Measurements from ENCODE around the gene SUPT3H. TPM values are rescaled to one million over a fixed set of nuclear protein-coding genes. Genes with fewer than 3 reads are reported as not detected.

The SUPT3H gene
- total RNA-seq, 1 donor from 2014 or later = 6.7 TPM

GRCh38 chr6:45002390-45003105 is 375.2 kb downstream of the SUPT3H start:
- Histone ChIP-seq H3K4me3 (no peak overlapping the region), H3K27ac (no peak overlapping the region), H3K27me3 (ENCODE audit: low read depth) (no peaks in the 10 kb centered on the region), H3K4me1 (no peaks in the 10 kb centered on the region), H3K9me3 (no peaks in the 10 kb centered on the region), H3K36me3 (no peaks in the 10 kb centered on the region)
- intact Hi-C loops (cut with DNase I) = no loop called here
- DNase-seq = no peak
- ATAC-seq = no peak
- no peak for TF ChIP-seq CTCF (IDR thresholded peaks at IDR 0.05)

GRCh38 chr6:45001663-45002062 is 376.1 kb downstream of the SUPT3H start:
- Histone ChIP-seq H3K4me3 (no peak overlapping the region), H3K27me3 (ENCODE audit: low read depth) (no peaks in the 10 kb centered on the region), H3K36me3 (no peaks in the 10 kb centered on the region), H3K27ac (no peak overlapping the region), H3K9me3 (no peaks in the 10 kb centered on the region), H3K4me1 (no peaks in the 10 kb centered on the region)
- intact Hi-C loops (cut with DNase I) = no loop called here
- TF ChIP-seq CTCF (IDR thresholded peaks at IDR 0.05) = no peak
- ATAC-seq (no peak), DNase-seq (no peak)

GRCh38 chr6:45000833-45001232 is 376.9 kb downstream of the SUPT3H start:
- no peaks in the 10 kb centered on the region for H3K4me1 ChIP-seq
- no peak overlapping the region for H3K4me3 ChIP-seq
- H3K9me3 ChIP-seq = no peaks in the 10 kb centered on the region
- H3K36me3 ChIP-seq = no peaks in the 10 kb centered on the region
- intact Hi-C loops (cut with DNase I) = no loop called here
- ATAC-seq (no peak), DNase-seq (no peak)
- H3K27me3 ChIP-seq (ENCODE audit: low read depth) = no peaks in the 10 kb centered on the region
- no peak overlapping the region for H3K27ac ChIP-seq
- no peak for TF ChIP-seq CTCF (IDR thresholded peaks at IDR 0.05)

GRCh38 chr6:44999066-44999465 is 378.7 kb downstream of the SUPT3H start:
- intact Hi-C loops (cut with DNase I) = no loop called here
- H3K4me1 ChIP-seq = no peaks in the 10 kb centered on the region
- H3K4me3 ChIP-seq = no peak overlapping the region
- H3K27ac ChIP-seq = no peak overlapping the region
- H3K36me3 ChIP-seq = no peaks in the 10 kb centered on the region
- no peak for DNase-seq
- H3K9me3 ChIP-seq = no peaks in the 10 kb centered on the region
- TF ChIP-seq CTCF (IDR thresholded peaks at IDR 0.05) = no peak
- ATAC-seq = no peak
- no peaks in the 10 kb centered on the region for H3K27me3 ChIP-seq (ENCODE audit: low read depth)

GRCh38 chr6:44995486-44996132 is 382.1 kb downstream of the SUPT3H start:
- Histone ChIP-seq H3K9me3 (no peaks in the 10 kb centered on the region), H3K27ac (no peak overlapping the region), H3K27me3 (ENCODE audit: low read depth) (no peaks in the 10 kb centered on the region), H3K4me3 (no peak overlapping the region), H3K4me1 (no peaks in the 10 kb centered on the region), H3K36me3 (no peaks in the 10 kb centered on the region)
- intact Hi-C loops (cut with DNase I) = no loop called here
- no peak for ATAC-seq
- no peak for DNase-seq
- TF ChIP-seq CTCF (IDR thresholded peaks at IDR 0.05) = no peak
